WERI-Rb-1 (cell line): ENCODE measurements around the gene CCDC7.
"Not testable (repeated sequence)": the region's sequence is repeated elsewhere in the genome, so short reads cannot be mapped to it uniquely, and the experiment has no call there.

ENCODE experiments used
- DNase-seq: peaks from one replicate; pipeline ENCODE4 v3.0.0-alpha.2; 2020
- H3K27ac ChIP-seq: fragments of 250-450 bp; sonication (Bioruptor Pico); 2 replicates; pipeline ENCODE4 v1.5.1; 2020; ENCODE audit warnings: mild to moderate bottlenecking, moderate library complexity
- H3K27me3 ChIP-seq: fragments of 250-450 bp; sonication (Bioruptor Pico); 2 replicates; pipeline ENCODE4 v1.5.1; 2021; ENCODE audit warnings: mild to moderate bottlenecking, low read depth, moderate library complexity; ENCODE audit not compliant: insufficient read depth, severe bottlenecking
- H3K36me3 ChIP-seq: fragments of 250-450 bp; sonication (Bioruptor Pico); 2 replicates; pipeline ENCODE4 v1.5.1; 2020; ENCODE audit warnings: mild to moderate bottlenecking, moderate library complexity
- H3K4me3 ChIP-seq: 2 replicates; pipeline ENCODE4 v1.5.1; 2011; ENCODE audit warnings: low read depth, mild to moderate bottlenecking, control low read depth, low read length
- H3K9me3 ChIP-seq: fragments of 250-450 bp; sonication (Bioruptor Pico); 2 replicates; pipeline ENCODE4 v1.5.1; 2021; ENCODE audit warnings: mild to moderate bottlenecking, moderate library complexity; ENCODE audit not compliant: severe bottlenecking
- CTCF ChIP-seq: IDR thresholded peaks from 2 replicates; pipeline ENCODE4 v1.5.1; 2011; ENCODE audit warnings: low read depth, mild to moderate bottlenecking, control low read depth, inconsistent platforms, low read length

The CCDC7 gene

GRCh38 chr10:32687116-32687515, 241.2 kb downstream of the CCDC7 start:
- H3K9me3 ChIP-seq = no peaks in the 10 kb centered on the region
- no peaks in the 10 kb centered on the region for H3K27me3 ChIP-seq
- no peak overlapping the region for H3K27ac ChIP-seq
- DNase-seq = no peak
- no peak for TF ChIP-seq CTCF
- no peak overlapping the region for H3K4me3 ChIP-seq
- H3K36me3 ChIP-seq = no peaks in the 10 kb centered on the region

GRCh38 chr10:32687546-32687945, 241.6 kb downstream of the CCDC7 start:
- Histone ChIP-seq H3K36me3 (no peaks in the 10 kb centered on the region), H3K9me3 (no peaks in the 10 kb centered on the region), H3K27ac (no peak overlapping the region), H3K27me3 (no peaks in the 10 kb centered on the region), H3K4me3 (no peak overlapping the region)
- TF ChIP-seq CTCF = no peak
- no peak for DNase-seq

- H3K4me3 ChIP-seq = no peak overlapping the region
- no peaks in the 10 kb centered on the region for H3K36me3 ChIP-seq
- no peaks in the 10 kb centered on the region for H3K27me3 ChIP-seq
- TF ChIP-seq CTCF = no peak
- H3K27ac ChIP-seq = no peak overlapping the region
- H3K9me3 ChIP-seq = no peaks in the 10 kb centered on the region
- no peak for DNase-seq
Measured at GRCh38 chr10:32692174-32692573, 246.2 kb downstream of the CCDC7 start.

- DNase-seq = no peak
- H3K36me3 ChIP-seq = no peaks in the 10 kb centered on the region
- H3K27ac ChIP-seq = no peak overlapping the region
- TF ChIP-seq CTCF = no peak
- no peaks in the 10 kb centered on the region for H3K9me3 ChIP-seq
- H3K4me3 ChIP-seq = no peak overlapping the region
- no peaks in the 10 kb centered on the region for H3K27me3 ChIP-seq
Measured at GRCh38 chr10:32693441-32693979, 247.6 kb downstream of the CCDC7 start.

GRCh38 chr10:32699683-32700082, 253.7 kb downstream of the CCDC7 start:
- H3K27ac ChIP-seq, H3K36me3 ChIP-seq, H3K9me3 ChIP-seq, DNase-seq, H3K27me3 ChIP-seq, H3K4me3 ChIP-seq: not testable (repeated sequence)

GRCh38 chr10:32713560-32713959, 267.6 kb downstream of the CCDC7 start:
- no peak for DNase-seq
- Histone ChIP-seq H3K27me3 (no peaks in the 10 kb centered on the region), H3K27ac (no peak overlapping the region), H3K4me3 (no peak overlapping the region), H3K36me3 (no peaks in the 10 kb centered on the region), H3K9me3 (no peaks in the 10 kb centered on the region)
- TF ChIP-seq CTCF = no peak
